ENCODE results near the gene IKBKE.

- no peak for TF ChIP-seq POLR2A (IDR thresholded peaks at IDR 0.05)
- TF ChIP-seq, protein P1, sequence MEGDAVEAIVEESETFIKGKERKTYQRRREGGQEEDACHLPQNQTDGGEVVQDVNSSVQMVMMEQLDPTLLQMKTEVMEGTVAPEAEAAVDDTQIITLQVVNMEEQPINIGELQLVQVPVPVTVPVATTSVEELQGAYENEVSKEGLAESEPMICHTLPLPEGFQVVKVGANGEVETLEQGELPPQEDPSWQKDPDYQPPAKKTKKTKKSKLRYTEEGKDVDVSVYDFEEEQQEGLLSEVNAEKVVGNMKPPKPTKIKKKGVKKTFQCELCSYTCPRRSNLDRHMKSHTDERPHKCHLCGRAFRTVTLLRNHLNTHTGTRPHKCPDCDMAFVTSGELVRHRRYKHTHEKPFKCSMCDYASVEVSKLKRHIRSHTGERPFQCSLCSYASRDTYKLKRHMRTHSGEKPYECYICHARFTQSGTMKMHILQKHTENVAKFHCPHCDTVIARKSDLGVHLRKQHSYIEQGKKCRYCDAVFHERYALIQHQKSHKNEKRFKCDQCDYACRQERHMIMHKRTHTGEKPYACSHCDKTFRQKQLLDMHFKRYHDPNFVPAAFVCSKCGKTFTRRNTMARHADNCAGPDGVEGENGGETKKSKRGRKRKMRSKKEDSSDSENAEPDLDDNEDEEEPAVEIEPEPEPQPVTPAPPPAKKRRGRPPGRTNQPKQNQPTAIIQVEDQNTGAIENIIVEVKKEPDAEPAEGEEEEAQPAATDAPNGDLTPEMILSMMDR (IDR thresholded peaks at IDR 0.05): no peak
Measured at GRCh38 chr1:206455289-206455665, 15.0 kb upstream of the IKBKE start.
